Airway epithelial cell (primary cell): ENCODE results near the gene TST. TPM values are rescaled to one million over a fixed set of nuclear protein-coding genes. Genes with fewer than 3 reads are reported as not detected.

ENCODE experiments used
- total RNA-seq: library from RNA; depleted of rRNA; stranded (reverse); fragments of >200 nt; gene quantifications from 2 replicates; pipeline ENCODE4 v1.2.3, GENCODE V29; 2015

Gene TST
- total RNA-seq, result 58.2 and 66.0 TPM in 2 replicates

DNA sequence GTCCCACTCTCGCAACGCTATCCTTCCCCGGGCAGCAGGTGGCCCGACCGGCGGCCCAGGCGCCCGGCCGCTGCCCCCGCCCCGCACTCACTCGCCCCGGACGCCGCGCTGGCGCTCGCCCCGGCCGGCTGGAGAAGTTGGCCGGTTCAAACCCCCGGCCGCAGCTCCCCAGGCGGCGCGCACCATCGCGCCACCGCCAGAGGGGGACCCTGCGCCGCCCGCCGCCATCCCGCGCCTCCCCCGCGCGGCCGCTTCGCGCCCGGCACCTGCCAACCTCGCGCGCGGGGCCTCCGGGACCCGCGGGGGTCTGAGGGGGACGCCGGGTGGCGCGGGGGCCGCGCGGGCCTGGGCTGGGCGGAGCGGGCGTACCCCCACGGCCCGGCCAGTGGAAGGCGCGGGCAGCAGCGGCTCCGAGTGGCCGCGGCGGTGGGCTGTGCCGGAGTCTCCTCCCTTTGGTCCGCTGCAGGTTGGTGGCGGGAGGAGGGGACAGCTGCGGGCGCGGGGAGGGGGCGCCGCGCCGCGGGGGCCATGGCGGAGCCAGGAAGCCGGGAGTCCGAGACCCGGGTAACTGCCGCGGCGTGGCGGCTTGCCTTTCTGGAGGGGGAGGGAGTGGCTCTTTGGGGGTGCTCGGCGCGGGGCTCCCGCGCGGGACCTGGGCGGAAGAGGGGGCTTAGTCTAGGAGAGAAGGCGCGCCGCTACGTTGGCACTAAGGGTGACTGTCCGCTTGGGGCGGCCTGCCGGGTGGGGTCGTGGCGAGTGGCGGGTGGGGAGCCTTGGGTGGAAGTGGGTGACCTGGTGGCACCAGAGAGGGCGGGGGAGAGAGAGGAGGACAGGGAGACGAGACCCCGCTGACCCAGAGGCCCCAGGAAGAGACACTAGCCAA, at the start of gene TST, which contains the start of gene MPST:
TSS of gene TST (minus strand) at position 139 of the 883 bp plus-strand sequence. CDS start 715 bp downstream, outside the sequence.
TSS of gene MPST (plus strand) at position 434 of the 883 bp plus-strand sequence. CDS start at position 529, 95 bp downstream.

DNA sequence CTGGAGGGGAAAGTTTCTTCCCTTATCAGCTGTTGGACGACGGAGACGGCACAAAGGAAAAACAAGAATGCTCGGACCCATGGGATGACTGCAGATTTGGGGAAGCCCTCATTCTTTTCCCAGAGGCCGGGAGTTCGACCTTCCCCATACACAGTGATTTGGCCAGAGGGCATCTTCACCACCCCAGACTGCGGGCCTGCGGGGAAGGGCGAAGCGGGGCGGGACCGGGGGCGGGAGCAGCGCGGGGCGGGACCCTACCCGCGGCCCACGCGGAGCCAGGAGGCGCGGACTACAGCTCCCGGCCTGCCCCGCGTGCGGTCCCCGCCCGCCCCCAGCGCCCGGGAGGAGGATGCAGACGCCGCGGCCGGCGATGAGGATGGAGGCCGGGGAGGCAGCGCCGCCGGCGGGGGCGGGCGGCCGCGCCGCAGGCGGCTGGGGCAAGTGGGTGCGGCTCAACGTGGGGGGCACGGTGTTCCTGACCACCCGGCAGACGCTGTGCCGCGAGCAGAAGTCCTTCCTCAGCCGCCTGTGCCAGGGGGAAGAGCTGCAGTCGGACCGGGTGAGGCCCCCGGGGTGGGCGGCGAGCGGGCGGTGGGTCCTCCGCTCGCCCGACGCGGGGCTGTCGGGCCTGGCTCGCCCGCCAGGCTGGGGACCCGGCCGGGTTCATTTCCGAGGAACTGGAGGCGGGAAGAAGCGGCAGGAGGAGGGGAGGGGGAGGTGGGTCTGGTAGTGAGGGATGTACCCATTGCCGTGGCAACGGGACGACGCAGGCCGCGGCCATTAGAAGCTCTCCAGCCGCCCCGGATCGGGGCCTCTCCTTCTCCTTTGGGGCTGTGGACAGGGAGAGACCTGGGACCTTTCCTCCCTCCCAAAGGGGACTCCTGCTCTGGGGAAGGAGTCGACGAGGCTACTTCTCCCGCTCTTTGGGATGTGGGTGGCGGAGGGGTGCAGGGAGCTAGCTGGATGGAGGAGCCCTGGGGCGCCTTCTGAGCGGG, 32.4 kb upstream of the TST start, which contains the start of gene KCTD17:
TSS of gene KCTD17 (plus strand) at position 352 of the 995 bp plus-strand sequence. CDS start at position 371, 19 bp downstream.

Other genes starting within 250 kb of the TST start
- 7.7 and 9.0 TPM in 2 replicates for gene IFT27, start 243.3 kb downstream of the TST start, total RNA-seq
- not detected in 2 replicates for gene PVALB, start 202.4 kb downstream of the TST start, total RNA-seq
- gene NCF4, start 158.4 kb downstream of the TST start, total RNA-seq, result not detected in 2 replicates
- gene CSF2RB, start 105.8 kb downstream of the TST start, total RNA-seq, result 0.42 TPM in 1 of 2 replicates, not detected in the other
- 180 and 211 TPM in 2 replicates for gene MPST, start 295 bp upstream of the TST start, total RNA-seq
- 20.5 and 21.4 TPM in 2 replicates for gene KCTD17, start 32.3 kb upstream of the TST start, total RNA-seq
- gene TMPRSS6, start 90.3 kb upstream of the TST start, total RNA-seq, result 0.07 TPM in 1 of 2 replicates, not detected in the other
- gene IL2RB, start 130.5 kb upstream of the TST start, total RNA-seq, result 0.05 and 0.28 TPM in 2 replicates
- 7.8 and 9.2 TPM in 2 replicates for gene C1QTNF6, start 168.8 kb upstream of the TST start, total RNA-seq
- gene SSTR3, start 193.0 kb upstream of the TST start, total RNA-seq, result not detected in 2 replicates
- 85.6 and 90.1 TPM in 2 replicates for gene RAC2, start 224.8 kb upstream of the TST start, total RNA-seq